MCF 10A (cell line): ENCODE data around the gene MSI2. TPM values are rescaled to one million over a fixed set of nuclear protein-coding genes. Genes with fewer than 3 reads are reported as not detected.

Experiments
- BruUV-seq: library from RNA; stranded (reverse); fragments of 400-500 nt; replicated peaks from 2 replicates; lab custom pipeline; 2021; lab: Mats Ljungman, UMichigan
- CTCF ChIA-PET: fragments of 300-600 bp; sonication (Branson Sonifier 250); formaldehyde crosslinking; extraction: SDS; loops from one replicate; lab custom pipeline; 2021; ENCODE audit warnings: antibody characterized with exemption, inconsistent platforms; lab: Yijun Ruan, JAX
- POLR2A ChIA-PET: fragments of 300-600, 350-650 bp; sonication (Branson Sonifier 250); formaldehyde crosslinking; extraction: SDS; loops from one replicate; lab custom pipeline; 2020; ENCODE audit warnings: antibody characterized with exemption, inconsistent platforms; lab: Yijun Ruan, JAX
- DNase-seq: peaks from one replicate; pipeline ENCODE4 v3.0.0-alpha.2; 2018; ENCODE audit not compliant: unreplicated experiment
- H3K27ac Mint-ChIP-seq: one replicate; pipeline ENCODE4 v1.8.0; 2022; ENCODE audit warnings: mild to moderate bottlenecking, low read depth, mixed read lengths; ENCODE audit not compliant: unreplicated experiment
- H3K27me3 Mint-ChIP-seq: one replicate; pipeline ENCODE4 v1.8.0; 2022; ENCODE audit warnings: mixed read lengths; ENCODE audit not compliant: insufficient read depth, unreplicated experiment
- H3K36me3 Mint-ChIP-seq: one replicate; pipeline ENCODE4 v1.8.0; 2022; ENCODE audit warnings: mild to moderate bottlenecking, moderate library complexity, mixed read lengths; ENCODE audit not compliant: insufficient read depth, unreplicated experiment
- H3K4me1 Mint-ChIP-seq: one replicate; pipeline ENCODE4 v1.8.0; 2022; ENCODE audit warnings: mixed read lengths; ENCODE audit not compliant: insufficient read depth, unreplicated experiment
- H3K4me3 Mint-ChIP-seq: one replicate; pipeline ENCODE4 v1.8.0; 2022; ENCODE audit warnings: mild to moderate bottlenecking, moderate library complexity, mixed read lengths; ENCODE audit not compliant: unreplicated experiment
- H3K9me3 Mint-ChIP-seq: one replicate; pipeline ENCODE4 v1.8.0; 2022; ENCODE audit warnings: mixed read lengths; ENCODE audit not compliant: unreplicated experiment
- intact Hi-C: fragments of 100-400 bp; cut with micrococcal nuclease; formaldehyde crosslinking; loops from 2 replicates; pipeline ENCODE4 v1.14.1; 2022
- total RNA-seq: library from RNA; stranded (reverse); gene quantifications from 2 replicates; pipeline ENCODE4 v1.2.3, GENCODE V29; 2022
- TF ChIP-seq, protein P1 (sequence below): fragments of 200-600 bp; IDR thresholded peaks from one replicate; pipeline ENCODE4 v1.8.0; 2022; ENCODE audit warnings: antibody characterized with exemption, mild to moderate bottlenecking; ENCODE audit not compliant: unreplicated experiment

MSI2 gene
- total RNA-seq, 1 experiment from 2014 or later: 60.6 TPM

GRCh38 chr17:57572062-57572461 lies 315.7 kb downstream of the MSI2 start:
- ChIA-PET POLR2A (interaction anchor here (0.9 kb wide), 1 partner anchor 20 kb away, joined by 4 read pairs; no protein-coding TSS in a partner anchor), CTCF (no interaction called here)
- Mint-ChIP-seq H3K36me3 (no peaks in the 10 kb centered on the region), H3K4me1 (peaks cover 19% of the 10 kb centered on the region), H3K27me3 (no peaks in the 10 kb centered on the region), H3K9me3 (no peaks in the 10 kb centered on the region), H3K4me3 (no peak overlapping the region), H3K27ac (no peak overlapping the region)
- TF ChIP-seq, protein P1, sequence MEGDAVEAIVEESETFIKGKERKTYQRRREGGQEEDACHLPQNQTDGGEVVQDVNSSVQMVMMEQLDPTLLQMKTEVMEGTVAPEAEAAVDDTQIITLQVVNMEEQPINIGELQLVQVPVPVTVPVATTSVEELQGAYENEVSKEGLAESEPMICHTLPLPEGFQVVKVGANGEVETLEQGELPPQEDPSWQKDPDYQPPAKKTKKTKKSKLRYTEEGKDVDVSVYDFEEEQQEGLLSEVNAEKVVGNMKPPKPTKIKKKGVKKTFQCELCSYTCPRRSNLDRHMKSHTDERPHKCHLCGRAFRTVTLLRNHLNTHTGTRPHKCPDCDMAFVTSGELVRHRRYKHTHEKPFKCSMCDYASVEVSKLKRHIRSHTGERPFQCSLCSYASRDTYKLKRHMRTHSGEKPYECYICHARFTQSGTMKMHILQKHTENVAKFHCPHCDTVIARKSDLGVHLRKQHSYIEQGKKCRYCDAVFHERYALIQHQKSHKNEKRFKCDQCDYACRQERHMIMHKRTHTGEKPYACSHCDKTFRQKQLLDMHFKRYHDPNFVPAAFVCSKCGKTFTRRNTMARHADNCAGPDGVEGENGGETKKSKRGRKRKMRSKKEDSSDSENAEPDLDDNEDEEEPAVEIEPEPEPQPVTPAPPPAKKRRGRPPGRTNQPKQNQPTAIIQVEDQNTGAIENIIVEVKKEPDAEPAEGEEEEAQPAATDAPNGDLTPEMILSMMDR: no peak
- BruUV-seq: no TSS peak
- intact Hi-C loops: no loop called here
- no peak for DNase-seq

- no peaks in the 10 kb centered on the region for H3K27me3 Mint-ChIP-seq
These were observed 316.3 kb downstream of the MSI2 start for GRCh38 chr17:57572600-57572999.

DNA sequence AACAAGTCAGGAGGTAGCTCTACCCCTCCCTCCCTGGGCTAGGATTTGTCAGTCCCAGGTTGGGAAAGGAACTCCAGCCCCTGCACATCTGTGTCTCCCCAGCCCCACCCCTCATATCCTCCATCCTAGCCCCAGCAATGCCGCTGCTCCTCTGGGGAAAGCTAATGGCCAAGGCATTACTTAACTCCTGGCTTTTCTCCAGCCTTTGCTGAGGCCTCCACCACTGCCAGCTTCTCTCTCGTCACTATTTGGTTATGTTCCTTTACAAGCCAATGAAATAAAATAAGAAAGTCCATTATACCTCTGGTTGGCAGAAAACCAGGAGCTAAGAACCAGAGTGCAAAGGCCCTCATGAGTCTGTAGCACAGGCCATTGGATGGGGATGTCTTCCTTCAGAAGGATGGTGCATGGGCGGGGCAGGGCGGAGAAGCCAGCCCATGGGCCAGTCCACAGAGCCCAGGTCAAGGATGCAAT lies 317.8 kb downstream of the MSI2 start:
- Mint-ChIP-seq H3K36me3 (no peaks in the 10 kb centered on the region), H3K4me3 (no peak overlapping the region), H3K27me3 (no peaks in the 10 kb centered on the region), H3K4me1 (peaks cover 26% of the 10 kb centered on the region), H3K9me3 (no peaks in the 10 kb centered on the region), H3K27ac (peak overlapping the region; percentile 1)
- intact Hi-C loops: no loop called here
- TF ChIP-seq, protein P1: no peak
- CTCF ChIA-PET: interaction anchor here (0.8 kb wide), 1 partner anchor 10 kb away, joined by 3 read pairs; no protein-coding TSS in a partner anchor
- POLR2A ChIA-PET: interaction anchor here (0.5 kb wide), 1 partner anchor 527 kb away, joined by 3 read pairs; no protein-coding TSS in a partner anchor
- no TSS peak for BruUV-seq
- peak; percentile 49 for DNase-seq

More at GRCh38 chr17:57572600-57572999, 316.3 kb downstream of the MSI2 start:
- Mint-ChIP-seq H3K27ac (no peak overlapping the region), H3K9me3 (no peaks in the 10 kb centered on the region), H3K36me3 (no peaks in the 10 kb centered on the region), H3K4me1 (peaks cover 20% of the 10 kb centered on the region), H3K4me3 (no peak overlapping the region)
- TF ChIP-seq, protein P1: no peak
- CTCF ChIA-PET: no interaction called here
- POLR2A ChIA-PET: interaction anchor here (0.9 kb wide), 1 partner anchor 20 kb away, joined by 4 read pairs; no protein-coding TSS in a partner anchor
- intact Hi-C loops: no loop called here
- DNase-seq: no peak
- BruUV-seq: no TSS peak

- no peak for DNase-seq
- no peaks in the 10 kb centered on the region for H3K9me3 Mint-ChIP-seq
- peaks cover 26% of the 10 kb centered on the region for H3K4me1 Mint-ChIP-seq
- no peak overlapping the region for H3K27ac Mint-ChIP-seq
- H3K36me3 Mint-ChIP-seq: no peaks in the 10 kb centered on the region
- H3K27me3 Mint-ChIP-seq: no peaks in the 10 kb centered on the region
- intact Hi-C loops: no loop called here
- TF ChIP-seq, protein P1: no peak
- CTCF ChIA-PET: interaction anchor here (0.6 to 2.6 kb wide), 3 partner anchors 22 to 152 kb away, joined by 3 to 16 read pairs (median 10); no protein-coding TSS in a partner anchor
- peak overlapping the region; percentile 8 for H3K4me3 Mint-ChIP-seq
- BruUV-seq: no TSS peak
- POLR2A ChIA-PET: interaction anchor here (1.2 to 2.2 kb wide), 3 partner anchors 11 to 366 kb away, joined by 3 to 15 read pairs (median 3); no protein-coding TSS in a partner anchor
These were observed 320.4 kb downstream of the MSI2 start for GRCh38 chr17:57576744-57577143.
